GM21825 (cell line): ENCODE results near the gene GPC6.
"Not testable (repeated sequence)": the region's sequence is repeated elsewhere in the genome, so short reads cannot be mapped to it uniquely, and the experiment has no call there.

Experiments used
- ATAC-seq: cut with Tn5 transposase; IDR thresholded peaks from one replicate; pipeline ENCODE4 v1.9.1; 2021; ENCODE audit warnings: mild to moderate bottlenecking, moderate library complexity; ENCODE audit not compliant: unreplicated experiment

GPC6 gene

GRCh38 chr13:94329754-94330551 lies 1103.3 kb downstream of the GPC6 start:
- ATAC-seq: no peak

GRCh38 chr13:94330552-94331071 lies 1104.0 kb downstream of the GPC6 start:
- no peak for ATAC-seq

- no peak for ATAC-seq
These were observed 1104.7 kb downstream of the GPC6 start for GRCh38 chr13:94331281-94331680.

- ATAC-seq: no peak
These were observed 1105.9 kb downstream of the GPC6 start for GRCh38 chr13:94332359-94333096.

GRCh38 chr13:94333131-94333820 lies 1106.7 kb downstream of the GPC6 start:
- ATAC-seq: no peak

GRCh38 chr13:94335761-94336526 lies 1109.3 kb downstream of the GPC6 start:
- ATAC-seq: no peak

- no peak for ATAC-seq
These were observed 1112.6 kb downstream of the GPC6 start for GRCh38 chr13:94339116-94339687.

GRCh38 chr13:94342436-94343242 lies 1116.0 kb downstream of the GPC6 start:
- no peak for ATAC-seq

- ATAC-seq: no peak
These were observed 1116.6 kb downstream of the GPC6 start for GRCh38 chr13:94343243-94343585.

GRCh38 chr13:94343687-94344086 lies 1117.1 kb downstream of the GPC6 start:
- ATAC-seq: not testable (repeated sequence)

GRCh38 chr13:94344126-94344818 lies 1117.7 kb downstream of the GPC6 start:
- no peak for ATAC-seq

- no peak for ATAC-seq
These were observed 1119.0 kb downstream of the GPC6 start for GRCh38 chr13:94345374-94346195.

GRCh38 chr13:94346261-94347019 lies 1119.8 kb downstream of the GPC6 start:
- no peak for ATAC-seq

- ATAC-seq: no peak
These were observed 1124.8 kb downstream of the GPC6 start for GRCh38 chr13:94351292-94351990.

GRCh38 chr13:94352057-94352456 lies 1125.5 kb downstream of the GPC6 start:
- no peak for ATAC-seq

GRCh38 chr13:94353167-94353710 lies 1126.6 kb downstream of the GPC6 start:
- no peak for ATAC-seq

- no peak for ATAC-seq
These were observed 1133.3 kb downstream of the GPC6 start for GRCh38 chr13:94359875-94360274.
